HL-60 (cell line): ENCODE data around the gene CEACAM6.

Source experiments
- DNase-seq, 2 experiments: peaks; one replicate each; pipeline ENCODE4 v3.0.0-alpha.2; 2010 to 2020; ENCODE audit warnings: low read depth in 1 of 2, low spot score in 1 of 2
- H3K27ac ChIP-seq: fragments of 250-450 bp; sonication (Bioruptor Pico); replicated peaks from 2 replicates; pipeline ENCODE4 v1.5.1; 2020; ENCODE audit warnings: mild to moderate bottlenecking, moderate library complexity
- H3K27me3 ChIP-seq: fragments of 250-450 bp; sonication (Bioruptor Pico); 2 replicates; pipeline ENCODE4 v1.5.1; 2021; ENCODE audit warnings: mild to moderate bottlenecking, moderate library complexity; ENCODE audit not compliant: insufficient read depth, poor library complexity, severe bottlenecking
- H3K4me3 ChIP-seq: replicated peaks from 2 replicates; pipeline ENCODE4 v1.5.1; 2011; ENCODE audit warnings: mild to moderate bottlenecking, control low read depth, low read length; ENCODE audit not compliant: insufficient read depth
- GABPA ChIP-seq: IDR thresholded peaks from 2 replicates; pipeline ENCODE4 v1.6.1; 2012; ENCODE audit warnings: low read depth
- POLR2AphosphoS5 ChIP-seq: IDR thresholded peaks from 2 replicates; pipeline ENCODE4 v1.6.1; 2012; ENCODE audit warnings: low read depth
- SPI1 ChIP-seq: IDR thresholded peaks from 2 replicates; pipeline ENCODE4 v1.6.1; 2012; ENCODE audit warnings: low read depth, mild to moderate bottlenecking, borderline replicate concordance
- TF ChIP-seq, protein P1 (sequence below): IDR thresholded peaks from 2 replicates; pipeline ENCODE4 v1.6.1; 2012; ENCODE audit warnings: low read depth; ENCODE audit not compliant: insufficient replicate concordance
- TF ChIP-seq, protein P2 (sequence below): IDR thresholded peaks from one replicate; pipeline ENCODE4 v1.5.1; 2011; ENCODE audit warnings: low read length, control low read depth, inconsistent platforms; ENCODE audit not compliant: insufficient read depth

CEACAM6 gene

GRCh38 chr19:41808663-41809566 lies 53.6 kb downstream of the CEACAM6 start:
- Histone ChIP-seq H3K27me3 (no peaks in the 10 kb centered on the region), H3K4me3 (no peak overlapping the region), H3K27ac (peak overlapping the region; percentile 66)
- TF ChIP-seq SPI1 (peak; percentile 10; the same call in 1 of the 2 replicates), POLR2AphosphoS5 (no peak)
- peak; percentile 87 to 94 for DNase-seq

- DNase-seq = no peak
- Histone ChIP-seq H3K27me3 (no peaks in the 10 kb centered on the region), H3K27ac (peak overlapping the region; percentile 66), H3K4me3 (no peak overlapping the region)
- TF ChIP-seq POLR2AphosphoS5 (no peak), SPI1 (no peak), GABPA (no peak)
- TF ChIP-seq, protein P1, sequence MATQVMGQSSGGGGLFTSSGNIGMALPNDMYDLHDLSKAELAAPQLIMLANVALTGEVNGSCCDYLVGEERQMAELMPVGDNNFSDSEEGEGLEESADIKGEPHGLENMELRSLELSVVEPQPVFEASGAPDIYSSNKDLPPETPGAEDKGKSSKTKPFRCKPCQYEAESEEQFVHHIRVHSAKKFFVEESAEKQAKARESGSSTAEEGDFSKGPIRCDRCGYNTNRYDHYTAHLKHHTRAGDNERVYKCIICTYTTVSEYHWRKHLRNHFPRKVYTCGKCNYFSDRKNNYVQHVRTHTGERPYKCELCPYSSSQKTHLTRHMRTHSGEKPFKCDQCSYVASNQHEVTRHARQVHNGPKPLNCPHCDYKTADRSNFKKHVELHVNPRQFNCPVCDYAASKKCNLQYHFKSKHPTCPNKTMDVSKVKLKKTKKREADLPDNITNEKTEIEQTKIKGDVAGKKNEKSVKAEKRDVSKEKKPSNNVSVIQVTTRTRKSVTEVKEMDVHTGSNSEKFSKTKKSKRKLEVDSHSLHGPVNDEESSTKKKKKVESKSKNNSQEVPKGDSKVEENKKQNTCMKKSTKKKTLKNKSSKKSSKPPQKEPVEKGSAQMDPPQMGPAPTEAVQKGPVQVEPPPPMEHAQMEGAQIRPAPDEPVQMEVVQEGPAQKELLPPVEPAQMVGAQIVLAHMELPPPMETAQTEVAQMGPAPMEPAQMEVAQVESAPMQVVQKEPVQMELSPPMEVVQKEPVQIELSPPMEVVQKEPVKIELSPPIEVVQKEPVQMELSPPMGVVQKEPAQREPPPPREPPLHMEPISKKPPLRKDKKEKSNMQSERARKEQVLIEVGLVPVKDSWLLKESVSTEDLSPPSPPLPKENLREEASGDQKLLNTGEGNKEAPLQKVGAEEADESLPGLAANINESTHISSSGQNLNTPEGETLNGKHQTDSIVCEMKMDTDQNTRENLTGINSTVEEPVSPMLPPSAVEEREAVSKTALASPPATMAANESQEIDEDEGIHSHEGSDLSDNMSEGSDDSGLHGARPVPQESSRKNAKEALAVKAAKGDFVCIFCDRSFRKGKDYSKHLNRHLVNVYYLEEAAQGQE = no peak
- TF ChIP-seq, protein P2, sequence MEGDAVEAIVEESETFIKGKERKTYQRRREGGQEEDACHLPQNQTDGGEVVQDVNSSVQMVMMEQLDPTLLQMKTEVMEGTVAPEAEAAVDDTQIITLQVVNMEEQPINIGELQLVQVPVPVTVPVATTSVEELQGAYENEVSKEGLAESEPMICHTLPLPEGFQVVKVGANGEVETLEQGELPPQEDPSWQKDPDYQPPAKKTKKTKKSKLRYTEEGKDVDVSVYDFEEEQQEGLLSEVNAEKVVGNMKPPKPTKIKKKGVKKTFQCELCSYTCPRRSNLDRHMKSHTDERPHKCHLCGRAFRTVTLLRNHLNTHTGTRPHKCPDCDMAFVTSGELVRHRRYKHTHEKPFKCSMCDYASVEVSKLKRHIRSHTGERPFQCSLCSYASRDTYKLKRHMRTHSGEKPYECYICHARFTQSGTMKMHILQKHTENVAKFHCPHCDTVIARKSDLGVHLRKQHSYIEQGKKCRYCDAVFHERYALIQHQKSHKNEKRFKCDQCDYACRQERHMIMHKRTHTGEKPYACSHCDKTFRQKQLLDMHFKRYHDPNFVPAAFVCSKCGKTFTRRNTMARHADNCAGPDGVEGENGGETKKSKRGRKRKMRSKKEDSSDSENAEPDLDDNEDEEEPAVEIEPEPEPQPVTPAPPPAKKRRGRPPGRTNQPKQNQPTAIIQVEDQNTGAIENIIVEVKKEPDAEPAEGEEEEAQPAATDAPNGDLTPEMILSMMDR = no peak
These were observed 55.0 kb downstream of the CEACAM6 start for GRCh38 chr19:41810301-41810700.

- H3K27ac ChIP-seq = peak overlapping the region; percentile 66
- TF ChIP-seq POLR2AphosphoS5 (peak; percentile 47; the same call in 1 of the 2 replicates), GABPA (no peak), SPI1 (peak; percentile 96)
- TF ChIP-seq, protein P2 = no peak
- no peak overlapping the region for H3K4me3 ChIP-seq
- H3K27me3 ChIP-seq = no peaks in the 10 kb centered on the region
- DNase-seq = peak; percentile 78 to 94
These were observed 55.7 kb downstream of the CEACAM6 start for GRCh38 chr19:41811036-41811435.

GRCh38 chr19:41811981-41812380 lies 56.7 kb downstream of the CEACAM6 start:
- H3K27ac ChIP-seq = no peak overlapping the region; the same call in 1 of the 2 replicates
- TF ChIP-seq, protein P1 = no peak
- no peak for TF ChIP-seq SPI1
- no peak for TF ChIP-seq GABPA
- TF ChIP-seq, protein P2 = no peak
- TF ChIP-seq POLR2AphosphoS5 = no peak
- DNase-seq = no peak
- H3K27me3 ChIP-seq = no peaks in the 10 kb centered on the region
- H3K4me3 ChIP-seq = no peak overlapping the region
